ENCODE data around the gene MPDU1. TPM values are rescaled to one million over a fixed set of nuclear protein-coding genes. Genes with fewer than 3 reads are reported as not detected.
A peak's percentile ranks its signal among the peaks of the same experiment; 100 is the strongest.

The MPDU1 gene
- total RNA-seq, 1 experiment from 2014 or later = 34.6 TPM

DNA sequence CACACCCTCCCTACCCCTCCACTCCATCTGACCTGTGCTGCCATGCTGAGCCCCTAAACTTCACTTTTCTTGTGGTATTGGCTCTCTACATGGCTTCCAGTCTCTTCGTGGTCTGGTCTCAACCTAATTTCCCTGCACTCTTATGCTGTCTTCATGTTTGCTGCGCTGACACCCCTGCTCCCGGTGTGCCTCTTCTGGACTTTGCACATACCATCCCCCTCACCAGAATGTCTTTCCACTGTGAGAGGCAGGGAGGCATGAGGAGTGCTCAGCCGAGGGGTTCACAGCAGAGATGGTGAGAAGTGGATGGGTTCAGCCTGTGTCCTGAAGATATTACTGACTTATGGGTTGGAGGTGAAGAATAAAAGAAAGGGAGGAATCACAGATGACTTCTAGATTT is 32.3 kb upstream of the MPDU1 start:
- intact Hi-C loops (cut with micrococcal nuclease; ENCODE audit: unreplicated experiment) = no loop called here
- no peaks in the 10 kb centered on the region for H3K9me3 Mint-ChIP-seq (ENCODE audit: low read depth, unreplicated experiment)
- no peak for DNase-seq
- no TSS peak for BruUV-seq (replicated peaks)
- TF ChIP-seq, protein P1, sequence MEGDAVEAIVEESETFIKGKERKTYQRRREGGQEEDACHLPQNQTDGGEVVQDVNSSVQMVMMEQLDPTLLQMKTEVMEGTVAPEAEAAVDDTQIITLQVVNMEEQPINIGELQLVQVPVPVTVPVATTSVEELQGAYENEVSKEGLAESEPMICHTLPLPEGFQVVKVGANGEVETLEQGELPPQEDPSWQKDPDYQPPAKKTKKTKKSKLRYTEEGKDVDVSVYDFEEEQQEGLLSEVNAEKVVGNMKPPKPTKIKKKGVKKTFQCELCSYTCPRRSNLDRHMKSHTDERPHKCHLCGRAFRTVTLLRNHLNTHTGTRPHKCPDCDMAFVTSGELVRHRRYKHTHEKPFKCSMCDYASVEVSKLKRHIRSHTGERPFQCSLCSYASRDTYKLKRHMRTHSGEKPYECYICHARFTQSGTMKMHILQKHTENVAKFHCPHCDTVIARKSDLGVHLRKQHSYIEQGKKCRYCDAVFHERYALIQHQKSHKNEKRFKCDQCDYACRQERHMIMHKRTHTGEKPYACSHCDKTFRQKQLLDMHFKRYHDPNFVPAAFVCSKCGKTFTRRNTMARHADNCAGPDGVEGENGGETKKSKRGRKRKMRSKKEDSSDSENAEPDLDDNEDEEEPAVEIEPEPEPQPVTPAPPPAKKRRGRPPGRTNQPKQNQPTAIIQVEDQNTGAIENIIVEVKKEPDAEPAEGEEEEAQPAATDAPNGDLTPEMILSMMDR (IDR thresholded peaks at IDR 0.05; ENCODE audit: unreplicated experiment) = no peak
- CTCF ChIA-PET = no interaction called here
- no peaks in the 10 kb centered on the region for H3K27me3 Mint-ChIP-seq (ENCODE audit: unreplicated experiment)
- no peak overlapping the region for H3K4me3 Mint-ChIP-seq (ENCODE audit: low read depth, unreplicated experiment)
- peaks cover 24% of the 10 kb centered on the region for H3K4me1 Mint-ChIP-seq (ENCODE audit: low read depth, unreplicated experiment)
- H3K27ac Mint-ChIP-seq (ENCODE audit: unreplicated experiment) = no peak overlapping the region
- H3K36me3 Mint-ChIP-seq (ENCODE audit: insufficient read depth, unreplicated experiment) = peaks cover 6% of the 10 kb centered on the region

DNA sequence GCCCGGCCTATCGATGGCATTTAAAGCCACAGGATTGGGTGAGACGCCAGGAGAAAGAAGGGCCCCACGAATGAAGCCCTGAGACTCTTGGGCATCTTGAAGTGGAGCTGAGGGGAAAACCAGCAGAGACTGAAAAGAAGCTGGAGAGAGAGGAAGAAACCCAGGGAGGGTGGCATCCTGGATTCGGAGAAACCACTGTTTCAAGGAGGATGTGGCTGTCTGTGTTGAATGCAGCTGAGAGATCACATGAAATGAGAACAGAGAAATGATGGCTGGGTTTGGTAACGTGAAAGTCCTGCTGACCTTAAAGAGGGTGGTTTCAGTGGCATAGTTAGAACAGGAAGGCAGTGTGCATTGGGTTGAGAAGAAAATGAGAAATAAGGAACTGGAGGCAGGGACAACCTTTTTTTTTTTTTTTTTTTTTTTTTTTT is 31.0 kb upstream of the MPDU1 start:
- no peaks in the 10 kb centered on the region for H3K27me3 Mint-ChIP-seq (ENCODE audit: unreplicated experiment)
- H3K9me3 Mint-ChIP-seq (ENCODE audit: low read depth, unreplicated experiment) = no peaks in the 10 kb centered on the region
- H3K4me3 Mint-ChIP-seq (ENCODE audit: low read depth, unreplicated experiment) = no peak overlapping the region
- intact Hi-C loops (cut with micrococcal nuclease; ENCODE audit: unreplicated experiment) = no loop called here
- peaks cover 12% of the 10 kb centered on the region for H3K36me3 Mint-ChIP-seq (ENCODE audit: insufficient read depth, unreplicated experiment)
- no TSS peak for BruUV-seq (replicated peaks)
- H3K27ac Mint-ChIP-seq (ENCODE audit: unreplicated experiment) = no peak overlapping the region
- TF ChIP-seq, protein P1 (IDR thresholded peaks at IDR 0.05; ENCODE audit: unreplicated experiment) = no peak
- CTCF ChIA-PET = no interaction called here
- DNase-seq = no peak
- H3K4me1 Mint-ChIP-seq (ENCODE audit: low read depth, unreplicated experiment) = peaks cover 26% of the 10 kb centered on the region

DNA sequence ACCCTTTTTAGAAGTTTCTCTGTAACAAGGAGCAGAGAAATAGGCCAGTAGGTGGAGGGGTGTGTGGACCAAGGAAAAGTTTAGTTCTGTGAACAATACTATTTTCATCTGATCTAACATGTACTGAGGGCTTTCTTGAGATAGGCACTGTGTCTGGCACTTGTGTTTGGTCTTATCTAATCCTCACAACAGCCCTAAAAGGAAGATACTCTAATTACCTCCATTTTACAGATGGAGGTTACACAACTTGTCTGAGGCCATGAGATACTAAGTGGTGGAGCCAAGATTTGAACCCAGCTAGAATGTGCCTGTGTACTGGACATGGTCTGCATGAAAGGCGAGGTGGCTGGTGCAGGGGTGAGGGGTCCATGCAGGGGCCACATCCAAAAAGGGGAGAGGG is 30.3 kb upstream of the MPDU1 start:
- Mint-ChIP-seq H3K4me3 (ENCODE audit: low read depth, unreplicated experiment) (no peak overlapping the region), H3K27me3 (ENCODE audit: unreplicated experiment) (no peaks in the 10 kb centered on the region), H3K4me1 (ENCODE audit: low read depth, unreplicated experiment) (peaks cover 34% of the 10 kb centered on the region), H3K9me3 (ENCODE audit: low read depth, unreplicated experiment) (no peaks in the 10 kb centered on the region), H3K27ac (ENCODE audit: unreplicated experiment) (no peak overlapping the region), H3K36me3 (ENCODE audit: insufficient read depth, unreplicated experiment) (peaks cover 19% of the 10 kb centered on the region)
- TF ChIP-seq, protein P1 (IDR thresholded peaks at IDR 0.05; ENCODE audit: unreplicated experiment) = no peak
- intact Hi-C loops (cut with micrococcal nuclease; ENCODE audit: unreplicated experiment) = no loop called here
- no TSS peak for BruUV-seq (replicated peaks)
- CTCF ChIA-PET = no interaction called here
- no peak for DNase-seq

DNA sequence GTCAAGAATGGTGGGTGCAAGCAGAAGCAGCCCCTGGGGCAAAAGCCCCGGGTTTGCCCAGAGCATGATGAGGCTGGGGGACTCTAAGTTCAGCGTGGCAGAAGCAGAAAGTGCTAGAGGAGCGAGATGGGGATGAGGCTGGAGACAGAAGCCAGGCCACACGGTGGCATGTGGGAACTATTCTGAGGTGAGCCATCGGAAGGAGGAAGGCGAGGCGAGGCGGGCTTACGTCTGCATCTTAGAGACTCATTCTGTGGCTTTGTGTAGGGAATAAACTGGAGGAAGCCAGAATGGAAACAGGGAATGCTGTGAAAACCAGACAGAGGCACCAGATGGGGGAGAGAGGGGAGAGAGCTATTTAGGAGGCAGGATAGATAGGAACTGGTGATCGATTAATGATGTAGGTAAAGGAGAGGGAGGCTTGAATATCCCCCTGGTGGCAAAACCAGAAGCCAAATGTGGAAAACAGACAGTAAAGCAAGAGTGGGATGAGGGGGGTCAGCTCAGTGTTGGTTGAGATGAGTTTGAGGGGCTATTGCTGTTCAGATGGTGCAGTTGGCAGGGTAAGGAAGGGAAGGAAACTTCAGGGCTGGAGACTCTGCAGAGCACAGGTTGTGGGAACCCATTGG is 28.2 kb upstream of the MPDU1 start:
- Mint-ChIP-seq H3K27ac (ENCODE audit: unreplicated experiment) (peak overlapping the region; percentile 6), H3K27me3 (ENCODE audit: unreplicated experiment) (no peaks in the 10 kb centered on the region), H3K36me3 (ENCODE audit: insufficient read depth, unreplicated experiment) (peaks cover 40% of the 10 kb centered on the region), H3K4me1 (ENCODE audit: low read depth, unreplicated experiment) (peaks cover 45% of the 10 kb centered on the region), H3K9me3 (ENCODE audit: low read depth, unreplicated experiment) (no peaks in the 10 kb centered on the region), H3K4me3 (ENCODE audit: low read depth, unreplicated experiment) (no peak overlapping the region)
- no TSS peak for BruUV-seq (replicated peaks)
- intact Hi-C loops (cut with micrococcal nuclease; ENCODE audit: unreplicated experiment) = no loop called here
- TF ChIP-seq, protein P1 (IDR thresholded peaks at IDR 0.05; ENCODE audit: unreplicated experiment) = no peak
- CTCF ChIA-PET = interaction anchor here (0.6 kb wide), 1 partner anchor 33 kb away, joined by 5 read pairs; no protein-coding TSS in a partner anchor
- no peak for DNase-seq

All from Calu3 (cell line).